GM15510 (cell line): Measurements from ENCODE around the gene ADRB1.

Experiments used
- POLR2A ChIP-seq: IDR thresholded peaks from 3 replicates; pipeline ENCODE4 v1.6.1; 2011; ENCODE audit warnings: borderline replicate concordance; ENCODE audit not compliant: insufficient read length; ENCODE audit errors: extremely low read depth

Gene ADRB1

GRCh38 chr10:114043532-114044246 is at the start of gene ADRB1:
TSS of gene ADRB1 (plus strand) at chr10:114043866. CDS start at chr10:114044133, 267 bp downstream.
- no peak for TF ChIP-seq POLR2A

DNA sequence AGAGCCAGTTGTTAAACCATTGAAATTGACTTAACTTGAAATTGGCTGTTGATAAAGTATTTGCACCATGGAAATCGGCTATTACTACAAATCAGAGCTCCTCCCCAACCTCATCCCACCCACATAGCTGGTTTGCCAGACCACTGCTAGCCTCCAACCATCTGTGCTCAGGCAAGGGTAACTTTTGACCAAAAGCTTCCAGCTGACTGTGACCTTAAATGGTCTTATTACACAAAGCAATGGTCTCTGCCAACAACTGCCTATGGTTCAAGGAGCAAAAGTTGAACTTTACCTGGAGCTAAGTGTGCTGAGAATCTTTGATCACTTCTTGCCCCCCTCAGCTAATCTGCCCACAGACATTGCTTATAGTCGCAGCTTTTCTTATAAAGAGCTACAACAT is 48.5 kb upstream of the ADRB1 start:
- TF ChIP-seq POLR2A: no peak

- TF ChIP-seq POLR2A: no peak
Observed at GRCh38 chr10:113997428-113997827, 46.2 kb upstream of the ADRB1 start.

DNA sequence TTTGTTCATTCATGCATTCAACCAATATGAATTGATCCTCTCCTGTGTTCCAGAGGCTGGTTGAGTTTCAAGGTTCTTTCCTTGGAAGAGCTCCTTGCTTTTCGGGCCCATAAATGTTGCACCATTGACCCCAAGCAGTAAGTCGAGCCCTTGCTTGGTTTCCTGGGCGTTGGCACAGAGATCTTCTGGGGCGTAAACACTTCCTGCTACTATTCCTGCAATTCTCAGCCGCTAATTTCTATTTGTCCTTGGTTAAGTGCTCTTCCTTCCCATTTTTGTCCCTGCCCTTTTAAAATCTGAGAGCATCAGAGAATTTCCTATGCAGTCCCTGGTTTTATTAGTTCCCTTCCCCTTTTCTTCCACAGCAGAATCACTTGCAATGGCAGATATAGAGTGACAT is 44.1 kb upstream of the ADRB1 start:
- TF ChIP-seq POLR2A: no peak

DNA sequence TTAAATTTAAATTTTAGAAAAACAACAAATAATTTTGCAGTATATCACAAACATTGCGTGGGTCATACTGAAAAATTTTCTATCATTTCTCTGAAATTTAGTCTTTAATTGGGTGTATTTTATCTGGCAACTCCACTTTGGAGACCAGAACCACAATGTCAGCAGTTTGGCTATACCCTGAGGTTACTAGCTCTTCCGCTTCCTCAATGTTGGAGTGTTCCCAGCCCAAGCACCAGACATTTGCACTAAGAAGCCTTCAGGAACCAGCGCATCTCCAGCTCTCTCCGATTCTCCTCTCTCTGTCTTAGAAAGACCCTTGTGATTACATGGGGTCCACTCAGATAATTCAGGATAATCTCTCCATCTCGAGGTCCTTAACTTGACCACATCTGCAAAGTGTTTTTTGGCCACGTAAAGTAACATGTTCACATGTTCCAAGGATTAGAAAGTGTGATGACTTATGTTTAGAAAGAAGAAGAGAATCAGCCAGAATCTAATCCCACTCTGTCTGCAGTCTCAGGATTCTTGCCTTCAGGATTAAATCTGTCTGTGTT is 43.1 kb upstream of the ADRB1 start:
- no peak for TF ChIP-seq POLR2A

DNA sequence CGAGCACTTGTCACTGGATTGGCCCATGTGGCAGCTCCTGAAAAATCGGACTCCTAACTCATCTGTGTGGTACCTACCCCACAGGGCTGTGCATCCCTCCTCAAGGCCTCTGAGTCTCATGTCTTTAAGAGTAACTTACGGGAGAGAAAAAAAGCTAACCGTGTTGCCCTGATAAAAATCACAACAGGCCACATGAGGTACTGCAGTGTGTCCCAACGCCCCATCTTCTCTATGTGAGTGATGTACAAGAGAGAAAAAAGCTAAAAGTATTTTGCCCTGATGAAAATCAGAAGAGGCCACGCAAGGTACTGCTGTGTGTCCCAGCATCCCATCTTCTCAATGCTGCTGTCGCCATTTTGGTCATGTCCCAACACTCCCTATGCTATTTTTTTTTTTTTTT is 41.2 kb upstream of the ADRB1 start:
- no peak for TF ChIP-seq POLR2A

DNA sequence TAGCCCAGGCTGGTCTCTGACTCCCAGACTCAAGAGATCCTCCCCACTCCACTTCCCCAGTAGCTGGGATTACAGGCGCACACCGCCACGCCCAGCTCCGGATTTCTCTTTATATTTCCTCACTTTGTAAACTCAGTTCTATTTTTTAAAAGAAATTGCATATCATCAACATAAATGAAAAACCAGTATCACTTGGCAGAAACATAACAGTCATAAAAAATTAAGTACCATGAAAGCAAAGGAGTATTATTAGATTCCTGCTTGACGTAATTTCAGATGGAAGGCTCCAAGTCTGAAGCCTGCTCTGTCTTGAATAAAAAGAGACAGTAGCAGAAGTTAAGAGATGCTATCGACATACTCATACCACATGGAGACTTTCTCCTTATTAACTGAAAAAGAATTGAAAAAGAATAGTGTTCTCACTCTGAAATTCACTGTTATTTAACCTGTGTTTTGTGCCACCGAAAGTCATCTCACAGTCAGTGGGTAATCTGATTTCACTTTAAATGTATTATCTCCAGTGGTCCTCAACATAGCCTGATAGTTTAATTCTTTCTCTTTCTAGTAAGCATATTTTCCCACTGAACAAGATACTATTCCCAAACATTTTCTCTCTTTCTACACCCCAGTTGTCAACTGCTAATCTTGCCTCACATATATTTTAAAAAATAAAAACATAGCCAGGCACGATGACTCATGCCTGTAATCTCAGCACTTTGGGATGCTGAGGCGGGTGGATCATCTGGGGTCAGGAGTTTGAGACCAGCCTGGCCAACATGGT is 40.3 kb upstream of the ADRB1 start:
- no peak for TF ChIP-seq POLR2A

GRCh38 chr10:114009281-114009996 is 34.2 kb upstream of the ADRB1 start:
- no peak for TF ChIP-seq POLR2A

GRCh38 chr10:114010316-114010715 is 33.4 kb upstream of the ADRB1 start:
- TF ChIP-seq POLR2A: no peak

- no peak for TF ChIP-seq POLR2A
Observed at GRCh38 chr10:114012650-114013049, 31.0 kb upstream of the ADRB1 start.

DNA sequence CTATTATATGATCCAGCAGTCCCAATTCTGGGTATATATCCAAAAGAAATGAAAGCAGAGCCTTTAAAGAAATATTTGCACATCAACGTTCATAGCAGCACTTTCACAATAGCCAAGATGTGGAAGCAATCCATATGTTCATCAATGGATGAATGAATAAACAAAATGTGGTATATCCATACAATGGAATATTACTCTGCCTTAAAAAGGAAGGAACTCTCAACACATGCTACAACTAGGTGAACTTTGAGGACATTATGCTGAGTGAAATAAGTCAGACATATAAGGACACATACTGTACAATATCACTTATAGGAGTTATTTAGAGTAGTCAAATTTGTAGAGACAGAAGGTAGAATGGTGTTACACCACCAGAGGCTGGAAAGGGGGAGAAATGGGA is 28.0 kb upstream of the ADRB1 start:
- no peak for TF ChIP-seq POLR2A

DNA sequence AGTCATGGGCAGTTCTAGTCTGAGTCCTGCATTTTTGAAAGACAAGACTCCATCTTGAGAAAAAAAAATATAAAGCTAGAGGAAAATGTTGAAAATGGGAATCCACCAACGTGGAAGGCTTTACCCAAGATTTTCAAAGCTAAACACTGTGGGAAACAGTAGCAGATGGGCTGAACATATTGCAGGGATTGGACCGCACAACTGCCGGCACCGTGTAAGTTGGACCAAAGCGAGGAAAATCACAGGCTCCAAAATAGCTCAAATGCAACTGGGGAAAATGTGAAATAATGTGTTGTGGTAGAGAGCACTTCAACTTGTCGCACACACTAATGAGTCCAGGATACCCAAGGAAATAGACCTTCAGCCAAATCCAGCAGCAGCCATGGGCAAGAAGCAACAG is 26.4 kb upstream of the ADRB1 start:
- no peak for TF ChIP-seq POLR2A

- TF ChIP-seq POLR2A: no peak
Observed at GRCh38 chr10:114017873-114018272, 25.8 kb upstream of the ADRB1 start.

GRCh38 chr10:114019226-114019625 is 24.4 kb upstream of the ADRB1 start:
- TF ChIP-seq POLR2A: no peak

- no peak for TF ChIP-seq POLR2A
Observed at GRCh38 chr10:114021154-114021553, 22.5 kb upstream of the ADRB1 start.
